ENCODE results near the gene TRMT2B.
"Not testable (repeated sequence)": the region's sequence is repeated elsewhere in the genome, so short reads cannot be mapped to it uniquely, and the experiment has no call there.

TRMT2B gene

GRCh38 chrX:101062176-101062575 lies 10.3 kb upstream of the TRMT2B start:
- ChIA-PET POLR2A (no interaction called here), CTCF (interaction anchor here (0.6 kb wide), 1 partner anchor 36 kb away, joined by 3 read pairs; no protein-coding TSS in a partner anchor)
- Histone ChIP-seq H3K4me1 (ENCODE audit: control insufficient read depth, insufficient read depth, low read length) (no peaks in the 10 kb centered on the region), H3K36me3 (ENCODE audit: control insufficient read depth in 2 of 2, insufficient read depth in 1 of 2, low read length in 2 of 2) (no peaks in the 10 kb centered on the region), H3K9me3 (ENCODE audit: control insufficient read depth, insufficient read depth, low read depth, low read length) (no peaks in the 10 kb centered on the region), H3K4me3 (ENCODE audit: low read depth, low read length) (no peak overlapping the region), H3K27ac (ENCODE audit: extremely low read depth, low read depth, low read length) (no peak overlapping the region)
- no peak for TF ChIP-seq ZBTB21 (tag by site-specific recombination; IDR thresholded peaks at IDR 0.05)
- no peak for TF ChIP-seq PRDM1 (tag by site-specific recombination; IDR thresholded peaks at IDR 0.05)
- no peak for TF ChIP-seq AEBP2 (tag by site-specific recombination; IDR thresholded peaks at IDR 0.05; ENCODE audit: borderline replicate concordance)
- TF ChIP-seq ZNF585B (tag by site-specific recombination; IDR thresholded peaks at IDR 0.05), result no peak
- TF ChIP-seq ZNF221 (tag by site-specific recombination; IDR thresholded peaks at IDR 0.05; ENCODE audit: borderline replicate concordance), result no peak
- no peak for TF ChIP-seq ZNF140 (tag by site-specific recombination; IDR thresholded peaks at IDR 0.05)
- no peak for TF ChIP-seq ZNF202 (tag by site-specific recombination; IDR thresholded peaks at IDR 0.05; ENCODE audit: borderline replicate concordance)
- TF ChIP-seq ZNF302 (tag by site-specific recombination; IDR thresholded peaks at IDR 0.05; ENCODE audit: low read depth), result no peak
- no peak for TF ChIP-seq KLF8 (tag by site-specific recombination; IDR thresholded peaks at IDR 0.05)
- no peak for TF ChIP-seq ZNF184 (tag by site-specific recombination; IDR thresholded peaks at IDR 0.05)
- TF ChIP-seq KLF10 (tag by site-specific recombination; IDR thresholded peaks at IDR 0.05), result no peak
- no peak for TF ChIP-seq ZNF571 (tag by site-specific recombination; IDR thresholded peaks at IDR 0.05)
- TF ChIP-seq TRIM28 (IDR thresholded peaks at IDR 0.05; ENCODE audit: borderline replicate concordance, low read length), result no peak
- TF ChIP-seq REST (tag by site-specific recombination; IDR thresholded peaks at IDR 0.05), result no peak

GRCh38 chrX:101057093-101057714 lies 5.3 kb upstream of the TRMT2B start:
- ChIA-PET POLR2A (no interaction called here), CTCF (interaction anchor here (0.6 kb wide), 1 partner anchor 147 kb away, joined by 3 read pairs; no protein-coding TSS in a partner anchor)
- Histone ChIP-seq H3K9me3 (ENCODE audit: control insufficient read depth, insufficient read depth, low read depth, low read length) (no peaks in the 10 kb centered on the region; the same call in 1 of the 2 replicates), H3K36me3 (ENCODE audit: control insufficient read depth in 2 of 2, insufficient read depth in 1 of 2, low read length in 2 of 2) (no peaks in the 10 kb centered on the region), H3K4me3 (ENCODE audit: low read depth, low read length) (no peak overlapping the region), H3K27ac (ENCODE audit: extremely low read depth, low read depth, low read length) (no peak overlapping the region), H3K4me1 (ENCODE audit: control insufficient read depth, insufficient read depth, low read length) (no peaks in the 10 kb centered on the region)
- TF ChIP-seq TCF7L2 (IDR thresholded peaks at IDR 0.05; ENCODE audit: borderline replicate concordance, low read depth, low read length), result no peak
- no peak for TF ChIP-seq ZNF560 (tag by site-specific recombination; IDR thresholded peaks at IDR 0.05; ENCODE audit: borderline replicate concordance)
- TF ChIP-seq ZNF148 (tag by site-specific recombination; IDR thresholded peaks at IDR 0.05; ENCODE audit: borderline replicate concordance), result no peak
- TF ChIP-seq YY2 (tag by site-specific recombination; IDR thresholded peaks at IDR 0.05), result no peak
- TF ChIP-seq PRDM10 (tag by site-specific recombination; IDR thresholded peaks at IDR 0.05), result no peak
- no peak for TF ChIP-seq ZNF558 (tag by site-specific recombination; IDR thresholded peaks at IDR 0.05)
- TF ChIP-seq ZFP69B (tag by site-specific recombination; IDR thresholded peaks at IDR 0.05), result no peak

- H3K9me3 ChIP-seq (ENCODE audit: control insufficient read depth, insufficient read depth, low read depth, low read length); H3K4me1 ChIP-seq (ENCODE audit: control insufficient read depth, insufficient read depth, low read length); CTCF ChIA-PET; H3K36me3 ChIP-seq (ENCODE audit: control insufficient read depth in 2 of 2, insufficient read depth in 1 of 2, low read length in 2 of 2); H3K27ac ChIP-seq (ENCODE audit: extremely low read depth, low read depth, low read length); H3K4me3 ChIP-seq (ENCODE audit: low read depth, low read length): not testable (repeated sequence)
- POLR2A ChIA-PET, result interaction anchor here (0.6 kb wide), 1 partner anchor 36 kb away, joined by 3 read pairs; no protein-coding TSS in a partner anchor
Measured at GRCh38 chrX:101056551-101056950, 4.6 kb upstream of the TRMT2B start.

Measured in HEK293 (cell line).